Stimulated activated CD8-positive, alpha-beta memory T cell treated with anti-CD3 and anti-CD28 coated beads, Interleukin-2, amount 100 ng/mL, for 48 hours (primary cell): ENCODE data around the gene C11orf91.
"Not testable (repeated sequence)": the region's sequence is repeated elsewhere in the genome, so short reads cannot be mapped to it uniquely, and the experiment has no call there.

Experiments used
- DNase-seq, 2 donors: peaks; one replicate each; pipeline ENCODE4 v3.0.0-alpha.2; 2020; ENCODE audit warnings: low read depth in 2 of 2

C11orf91 gene

DNA sequence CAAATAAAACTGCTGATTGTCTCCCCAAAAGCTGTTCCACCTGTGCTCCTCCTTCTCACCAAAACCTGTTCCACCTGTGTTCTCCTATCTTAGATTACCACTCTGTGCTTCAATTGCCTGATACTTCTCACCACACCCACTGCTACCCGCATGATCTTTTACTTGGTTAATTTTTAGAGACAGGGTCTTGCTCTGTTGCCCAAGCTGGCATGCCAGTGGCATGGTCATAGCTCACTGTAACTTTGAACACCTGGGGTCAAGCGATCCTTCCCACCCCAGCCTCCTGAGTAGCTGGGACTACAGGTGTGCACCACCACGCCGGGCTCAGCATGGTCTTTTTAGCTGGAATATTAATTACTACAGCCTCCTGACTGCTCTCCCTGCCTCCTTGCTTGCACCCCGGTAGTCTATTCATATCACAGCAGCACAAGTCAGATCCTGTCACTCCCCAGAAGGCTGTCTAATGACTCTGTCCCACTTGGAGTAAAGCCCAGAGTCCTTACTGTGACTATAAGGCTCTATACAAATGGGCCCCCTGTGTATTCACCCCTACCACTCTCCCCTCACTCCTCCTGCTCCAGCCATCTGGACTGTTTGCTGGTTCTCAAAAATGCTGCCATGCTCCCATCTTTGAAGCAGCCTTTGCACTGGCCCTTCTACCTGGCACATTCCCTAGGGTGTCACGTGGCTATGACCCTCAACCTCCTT lies 3.5 kb downstream of the C11orf91 start:
- no peak for DNase-seq

- DNase-seq: no peak
Observed at GRCh38 chr11:33696411-33696810, 4.2 kb downstream of the C11orf91 start.

- no peak for DNase-seq
Observed at GRCh38 chr11:33695051-33695566, 5.5 kb downstream of the C11orf91 start.

DNA sequence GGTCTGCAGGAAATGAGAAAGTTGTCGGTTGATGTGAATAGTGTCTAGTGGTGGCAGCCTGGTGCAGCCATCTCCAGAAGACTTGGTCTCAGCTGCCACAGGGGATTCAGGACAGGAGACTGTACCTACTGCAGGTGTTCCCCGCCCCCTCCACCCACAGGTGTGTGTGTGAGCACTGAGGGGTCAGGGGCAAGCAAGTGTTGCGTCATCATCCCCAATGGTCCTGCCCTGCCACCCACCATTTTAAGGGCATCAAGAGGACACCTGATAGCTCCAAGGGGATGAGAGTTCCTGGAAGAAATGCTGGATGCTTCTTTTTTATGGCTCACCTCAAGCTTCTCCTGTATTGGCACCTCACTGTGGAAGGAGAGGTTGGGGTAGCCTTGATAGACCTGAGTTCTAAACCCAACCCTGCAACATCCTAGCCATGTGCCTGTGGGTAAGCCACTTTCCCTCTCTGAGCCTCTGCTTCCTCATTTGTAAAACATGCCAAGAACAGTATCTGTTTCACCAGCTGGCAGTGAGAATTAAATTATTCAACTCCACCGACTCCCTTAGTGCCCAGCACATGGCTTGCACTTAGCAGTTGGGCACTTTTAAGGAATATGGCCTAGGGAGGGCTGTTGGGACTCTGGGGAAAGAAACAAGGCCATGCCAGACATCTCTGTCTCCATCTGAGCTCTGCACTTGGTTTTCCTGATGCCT lies 6.1 kb downstream of the C11orf91 start:
- no peak for DNase-seq

DNA sequence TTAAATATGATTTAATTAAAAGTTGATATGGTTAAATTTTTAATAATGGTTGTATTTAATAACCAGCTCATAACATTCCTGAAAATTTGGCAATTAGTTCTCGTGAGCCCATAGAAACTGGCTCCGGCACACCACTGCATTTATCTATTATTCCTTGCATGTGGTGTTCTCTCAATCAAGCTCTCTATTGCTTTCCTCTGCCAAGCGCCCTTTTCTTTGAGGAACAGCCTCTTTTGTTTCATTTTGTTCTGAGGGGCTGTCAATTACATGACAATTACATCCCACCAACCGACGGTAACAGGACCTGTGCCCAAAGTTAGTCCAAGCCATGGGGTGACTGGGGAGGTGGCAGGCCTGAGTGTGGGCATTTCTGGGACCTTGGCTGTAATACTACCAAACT lies 8.1 kb downstream of the C11orf91 start:
- DNase-seq: no peak

DNA sequence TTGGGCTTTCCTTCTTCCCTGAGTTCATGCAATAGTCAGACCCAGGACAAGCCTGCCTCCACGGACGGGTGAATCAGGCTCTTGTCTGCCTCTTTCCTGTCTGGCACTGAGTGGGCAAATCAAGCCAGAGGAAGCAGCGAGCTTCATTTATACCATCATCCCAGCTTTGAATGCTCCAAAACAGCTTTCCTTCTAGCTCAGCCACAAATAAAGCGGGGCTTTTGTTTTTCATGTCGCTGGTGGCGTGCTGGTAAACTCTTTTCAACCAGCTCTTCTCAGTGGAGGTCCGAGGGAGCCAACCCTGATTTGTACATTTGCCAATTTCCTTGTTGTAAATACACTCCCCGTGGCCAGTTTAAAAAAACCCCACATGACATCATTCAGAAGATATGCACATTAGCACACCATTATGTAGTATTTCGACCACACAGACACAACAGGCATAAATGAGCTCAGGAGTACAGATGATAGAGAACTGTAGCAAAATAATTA lies 8.6 kb downstream of the C11orf91 start:
- DNase-seq: no peak

DNA sequence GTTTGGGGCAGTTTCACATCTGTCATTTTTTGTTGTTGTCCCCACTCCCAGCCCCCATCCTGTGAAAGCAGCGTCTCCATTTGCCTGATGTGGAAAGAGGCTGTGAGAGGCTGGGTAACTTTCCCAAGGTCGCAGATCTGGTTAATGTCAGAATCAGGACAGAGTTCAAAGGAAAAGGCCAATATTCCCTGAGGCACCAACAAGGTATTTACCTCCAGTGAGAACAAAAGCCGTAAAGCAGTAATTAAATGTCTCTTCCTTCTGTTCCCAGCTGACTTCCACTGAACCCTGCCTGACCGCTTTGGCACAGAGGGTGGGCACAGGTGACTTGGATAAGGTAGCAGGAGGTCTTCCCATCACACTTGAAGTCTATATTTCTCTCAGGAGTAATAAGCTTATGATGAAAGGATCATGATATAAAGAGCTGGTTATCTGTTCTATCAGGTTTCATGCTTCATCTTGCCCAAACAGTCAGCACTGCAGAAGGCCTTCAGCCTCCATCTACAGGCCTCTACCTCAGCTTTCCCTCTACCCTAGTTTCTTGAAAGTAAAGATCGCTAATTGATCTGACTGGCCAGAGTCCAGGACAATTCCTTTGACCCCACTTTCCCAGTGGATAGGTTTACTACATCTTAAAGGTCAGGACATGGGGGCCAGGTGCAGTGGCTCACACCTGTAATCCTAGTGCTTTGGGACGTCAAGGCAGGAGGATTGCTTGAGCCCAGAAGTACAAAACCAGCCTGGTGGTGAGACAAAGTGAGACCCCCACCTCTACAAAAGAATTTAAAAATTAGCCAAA lies 9.4 kb downstream of the C11orf91 start:
- no peak for DNase-seq

GRCh38 chr11:33690290-33691065 lies 10.1 kb downstream of the C11orf91 start:
- no peak for DNase-seq

GRCh38 chr11:33689501-33689900 lies 11.1 kb downstream of the C11orf91 start:
- DNase-seq: no peak

GRCh38 chr11:33689085-33689484 lies 11.5 kb downstream of the C11orf91 start:
- DNase-seq: no peak

DNA sequence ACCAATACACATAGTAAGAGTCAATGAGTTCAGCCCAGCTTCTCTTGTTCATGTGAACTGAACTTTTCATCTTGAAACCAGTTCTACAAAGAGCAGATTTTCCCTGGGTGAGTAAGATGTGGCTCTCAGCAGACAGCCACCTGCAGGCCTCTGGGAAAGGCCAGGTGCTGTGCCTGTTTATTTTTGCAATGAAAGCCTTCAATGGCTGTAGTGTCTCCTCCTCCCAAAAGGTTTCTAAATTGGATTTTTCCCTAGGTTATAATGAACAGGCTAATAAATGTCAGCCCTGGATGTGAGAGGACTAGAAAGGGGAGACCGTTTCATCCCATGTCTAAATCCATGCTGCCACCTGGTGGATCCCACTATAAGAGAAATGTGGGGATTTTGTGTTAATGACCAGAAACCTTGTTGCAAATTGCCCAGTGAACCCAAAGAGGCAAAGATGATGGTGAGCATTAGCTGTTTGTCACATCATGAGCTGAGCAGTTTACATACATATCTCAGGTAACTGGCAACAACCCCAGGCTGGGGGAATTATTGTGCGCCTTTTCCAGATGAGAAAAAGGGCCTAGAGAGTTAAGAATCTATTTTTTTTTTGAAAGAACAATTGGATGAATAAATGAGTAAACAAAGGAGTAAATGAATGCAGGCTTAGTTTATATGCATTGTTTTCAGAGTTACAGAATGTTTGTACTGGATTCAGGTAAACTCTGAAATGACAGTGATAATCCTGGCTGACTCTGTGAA lies 12.7 kb downstream of the C11orf91 start:
- no peak for DNase-seq

GRCh38 chr11:33685082-33685481 lies 15.5 kb downstream of the C11orf91 start:
- no peak for DNase-seq

DNA sequence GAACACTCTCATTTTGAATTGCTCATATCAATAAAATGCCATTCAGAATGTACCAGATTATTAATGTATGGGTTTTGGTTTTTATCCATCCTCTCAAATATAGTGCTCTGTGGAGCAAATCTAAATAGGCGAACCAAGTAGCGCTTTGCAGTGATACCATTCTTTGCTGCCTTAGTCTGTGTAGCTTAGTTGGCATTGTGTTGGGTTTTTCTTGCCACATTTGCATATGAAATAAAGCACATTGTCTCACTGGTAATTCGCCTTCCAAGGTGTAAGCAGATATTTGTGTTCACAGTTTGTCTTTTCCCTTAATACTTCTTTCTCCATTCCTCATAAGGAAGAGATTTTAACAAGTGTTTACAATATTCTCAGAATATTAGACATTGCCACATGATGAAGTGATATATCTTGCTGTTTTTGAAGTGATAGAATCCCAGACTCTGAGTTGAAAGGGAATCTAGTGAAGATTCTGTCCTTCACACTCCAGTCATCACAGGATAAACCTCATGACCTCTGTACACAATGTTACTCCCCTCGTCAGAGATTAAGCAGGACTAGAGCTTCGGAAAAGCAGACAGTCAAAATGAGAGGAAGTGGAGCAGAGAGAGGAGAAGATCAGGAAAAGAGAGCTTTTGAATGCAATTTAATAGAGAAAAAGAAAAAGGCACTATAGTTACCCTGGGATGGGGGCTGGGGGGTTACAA lies 16.5 kb downstream of the C11orf91 start:
- DNase-seq: no peak

DNA sequence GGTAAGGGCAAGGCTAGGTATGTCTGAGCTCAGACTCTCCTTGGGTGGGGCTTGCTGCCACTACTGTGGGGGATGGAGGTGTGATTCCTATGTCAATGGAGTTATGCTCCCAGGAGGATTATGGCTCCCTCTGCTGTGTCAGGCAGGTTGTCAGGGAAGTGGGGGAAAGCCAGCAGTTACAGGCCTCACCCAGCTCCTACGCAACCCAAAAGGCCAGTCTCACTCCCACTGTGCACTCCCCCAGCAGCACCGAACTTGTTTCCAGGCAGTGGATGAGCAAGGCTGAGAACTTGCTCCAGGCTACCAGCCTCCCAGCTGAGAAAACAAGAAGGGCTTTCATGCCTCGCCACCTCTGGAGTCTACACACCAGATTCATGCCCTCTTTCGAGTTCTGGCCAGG lies 18.2 kb downstream of the C11orf91 start:
- DNase-seq: no peak

DNA sequence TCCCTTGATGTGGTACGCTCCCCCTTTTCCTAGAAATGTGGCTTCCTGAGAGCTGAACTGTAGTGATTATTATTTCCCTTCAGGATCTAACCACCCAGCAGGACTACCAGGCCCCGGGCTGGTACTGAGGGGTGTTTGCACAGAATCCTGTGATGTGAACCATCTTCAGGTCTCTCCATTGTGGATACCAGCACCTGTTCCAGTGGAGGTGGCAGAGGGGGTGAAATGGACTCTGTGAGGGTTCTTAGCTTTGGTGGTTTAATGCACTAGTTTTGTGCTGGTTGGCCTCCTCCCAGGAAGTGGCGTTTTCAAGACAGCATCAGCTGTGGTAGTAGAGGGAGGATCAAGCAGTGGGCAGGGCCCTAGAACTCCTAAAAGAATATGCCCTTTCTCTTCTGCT lies 18.6 kb downstream of the C11orf91 start:
- no peak for DNase-seq

DNA sequence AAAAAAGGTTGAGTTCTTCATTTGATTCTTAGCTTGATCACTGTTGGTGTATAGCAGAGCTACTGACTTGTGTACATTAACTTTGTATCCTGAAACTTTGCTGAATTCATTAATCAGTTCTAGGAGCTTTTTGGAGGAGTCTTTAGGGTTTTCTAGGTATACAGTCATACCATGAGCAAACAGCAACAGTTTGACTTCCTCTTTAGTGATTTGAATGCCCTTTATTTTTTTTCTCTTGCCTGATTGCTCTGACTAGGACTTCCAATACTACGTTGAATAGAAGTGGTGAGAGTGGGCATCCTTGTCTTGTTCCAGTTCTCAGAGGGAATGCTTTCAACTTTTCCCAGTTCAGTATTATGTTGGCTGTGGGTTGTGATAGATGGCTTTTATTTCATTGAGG lies 22.0 kb downstream of the C11orf91 start:
- not testable (repeated sequence) for DNase-seq

GRCh38 chr11:33674035-33674814 lies 26.4 kb downstream of the C11orf91 start:
- no peak for DNase-seq

- no peak for DNase-seq
Observed at GRCh38 chr11:33672273-33672672, 28.4 kb downstream of the C11orf91 start.

DNA sequence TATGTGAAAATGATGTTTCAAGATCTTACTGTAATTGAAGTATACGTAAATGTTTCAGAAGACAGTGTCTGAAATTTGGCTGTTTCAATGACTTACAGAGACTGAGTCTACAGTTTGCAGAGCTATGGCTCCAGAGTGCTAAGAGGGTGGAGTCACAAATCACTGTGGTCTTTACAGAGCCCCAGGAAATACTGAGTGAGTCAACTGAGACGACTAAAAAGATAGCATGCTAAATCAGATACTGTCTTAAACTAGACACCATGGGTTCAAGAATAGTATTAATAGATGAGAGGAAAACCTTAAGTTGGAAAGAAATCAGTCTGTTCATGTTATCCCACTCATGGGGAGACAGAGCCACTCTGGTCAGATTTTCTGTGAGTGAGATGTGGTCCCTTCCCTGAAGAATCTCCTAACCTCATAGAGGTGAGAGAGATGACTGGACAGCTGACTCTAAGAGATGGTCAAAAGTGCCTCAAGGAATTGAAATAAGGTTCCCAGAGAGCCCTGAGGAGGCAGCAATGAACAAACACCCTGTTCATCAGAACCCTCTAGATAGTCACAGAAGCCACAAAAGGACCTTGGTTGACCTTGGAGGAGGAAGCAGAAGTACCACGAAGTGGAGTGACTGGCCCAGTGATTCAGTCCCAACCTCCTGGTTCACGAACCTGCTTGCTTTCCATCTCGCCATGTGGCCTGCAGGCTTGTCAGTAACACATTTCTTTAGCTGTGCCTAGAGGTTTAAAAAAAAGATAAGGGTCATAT lies 30.2 kb downstream of the C11orf91 start:
- no peak for DNase-seq
